Activated CD8-positive, alpha-beta T cell treated with anti-CD3 and anti-CD28 coated beads for 36 hours (primary cell): ENCODE measurements around the gene RSBN1. TPM values are rescaled to one million over a fixed set of nuclear protein-coding genes. Genes with fewer than 3 reads are reported as not detected.
"Not testable (repeated sequence)": the region's sequence is repeated elsewhere in the genome, so short reads cannot be mapped to it uniquely, and the experiment has no call there.

Source experiments
- ATAC-seq: fragments of 200-7000 bp; cut with Tn5 transposase; one replicate; pipeline ENCODE4 v1.10.0; 2021; ENCODE audit warnings: mild to moderate bottlenecking, moderate library complexity
- CTCF ChIA-PET: fragments of 350-600 bp; sonication (Branson Sonifier 250); formaldehyde crosslinking; loops from one replicate; lab custom pipeline; 2021; ENCODE audit warnings: antibody characterized with exemption; lab: Charles Lee
- POLR2A ChIA-PET: fragments of 350-600 bp; sonication (Branson Sonifier 250); formaldehyde crosslinking; loops from one replicate; lab custom pipeline; 2021; ENCODE audit warnings: antibody characterized with exemption; lab: Charles Lee
- DNase-seq: peaks from one replicate; pipeline ENCODE4 v3.0.0-alpha.2; 2020
- H3K27ac Mint-ChIP-seq: one replicate; pipeline ENCODE4 v1.8.0; 2021; ENCODE audit warnings: mild to moderate bottlenecking, mixed read lengths
- H3K27me3 Mint-ChIP-seq: one replicate; pipeline ENCODE4 v1.8.0; 2021; ENCODE audit warnings: mixed read lengths
- H3K36me3 Mint-ChIP-seq: one replicate; pipeline ENCODE4 v1.8.0; 2021; ENCODE audit warnings: low read depth, mixed read lengths
- H3K4me1 Mint-ChIP-seq: one replicate; pipeline ENCODE4 v1.8.0; 2021; ENCODE audit warnings: low read depth, mixed read lengths
- H3K4me3 Mint-ChIP-seq: one replicate; pipeline ENCODE4 v1.8.0; 2021; ENCODE audit warnings: mild to moderate bottlenecking, moderate library complexity, mixed read lengths
- H3K9me3 Mint-ChIP-seq: one replicate; pipeline ENCODE4 v1.8.0; 2021; ENCODE audit warnings: mixed read lengths
- CTCF ChIP-seq: fragments of 200-600 bp; IDR thresholded peaks from one replicate; pipeline ENCODE4 v1.8.0; 2022; ENCODE audit warnings: antibody characterized with exemption, mild to moderate bottlenecking
- intact Hi-C: fragments of 100-400 bp; cut with micrococcal nuclease; formaldehyde crosslinking; loops from one replicate; pipeline ENCODE4 v1.10.0; 2022
- total RNA-seq, 2 experiments: library from RNA; stranded (reverse); gene quantifications; one replicate each; pipeline ENCODE4 v1.2.3, GENCODE V29; 2021

The RSBN1 gene
- total RNA-seq, 2 experiments from 2014 or later = 25.6 to 28.3 TPM

- ChIA-PET CTCF (interaction anchor here (1.2 to 1.8 kb wide), 2 partner anchors 12 to 21 kb away, joined by 5 to 6 read pairs; no protein-coding TSS in a partner anchor), POLR2A (interaction anchor here (0.7 to 1.8 kb wide), 6 partner anchors 9 to 79 kb away, joined by 3 to 6 read pairs (median 4); no protein-coding TSS in a partner anchor)
- TF ChIP-seq CTCF = no peak
- Mint-ChIP-seq H3K4me3 (no peak overlapping the region), H3K36me3 (peaks cover 46% of the 10 kb centered on the region), H3K27me3 (no peaks in the 10 kb centered on the region), H3K4me1 (peaks cover 33% of the 10 kb centered on the region), H3K9me3 (no peaks in the 10 kb centered on the region), H3K27ac (no peak overlapping the region)
- intact Hi-C loops = no loop called here
- ATAC-seq (no peak), DNase-seq (no peak)
Observed at GRCh38 chr1:113855630-113856400, 43.5 kb upstream of the RSBN1 start.

- no peak for DNase-seq
- H3K4me3 Mint-ChIP-seq = no peak overlapping the region
- ChIA-PET POLR2A (no interaction called here), CTCF (interaction anchor here (0.5 kb wide), 1 partner anchor 698 kb away, joined by 3 read pairs; no protein-coding TSS in a partner anchor)
- no peaks in the 10 kb centered on the region for H3K27me3 Mint-ChIP-seq
- intact Hi-C loops = no loop called here
- H3K9me3 Mint-ChIP-seq = no peaks in the 10 kb centered on the region
- peak overlapping the region; percentile 47 for H3K27ac Mint-ChIP-seq
- H3K4me1 Mint-ChIP-seq = peaks cover 30% of the 10 kb centered on the region
- peaks cover 49% of the 10 kb centered on the region for H3K36me3 Mint-ChIP-seq
- no peak for ATAC-seq
- no peak for TF ChIP-seq CTCF
Observed at GRCh38 chr1:113854234-113854633, 42.0 kb upstream of the RSBN1 start.

- ATAC-seq, intact Hi-C loops, H3K27me3 Mint-ChIP-seq, DNase-seq, H3K27ac Mint-ChIP-seq, CTCF ChIA-PET, H3K4me3 Mint-ChIP-seq, H3K9me3 Mint-ChIP-seq: not testable (repeated sequence)
- POLR2A ChIA-PET = interaction anchor here (1.1 kb wide), 1 partner anchor 51 kb away, joined by 3 read pairs; no protein-coding TSS in a partner anchor
- peaks cover 25% of the 10 kb centered on the region for H3K4me1 Mint-ChIP-seq
- peaks cover 52% of the 10 kb centered on the region for H3K36me3 Mint-ChIP-seq
Observed at GRCh38 chr1:113852694-113853093, 40.4 kb upstream of the RSBN1 start.

GRCh38 chr1:113850127-113850796 is 38.0 kb upstream of the RSBN1 start:
- no peak for ATAC-seq
- CTCF ChIA-PET = interaction anchor here (0.9 to 1.4 kb wide), 5 partner anchors 10 to 54 kb away, joined by 3 to 7 read pairs (median 5); partner anchors contain the start of gene AP4B1
- peaks cover 52% of the 10 kb centered on the region for H3K36me3 Mint-ChIP-seq
- H3K4me3 Mint-ChIP-seq = no peak overlapping the region
- peaks cover 2% of the 10 kb centered on the region for H3K9me3 Mint-ChIP-seq
- DNase-seq = no peak
- no peaks in the 10 kb centered on the region for H3K27me3 Mint-ChIP-seq
- TF ChIP-seq CTCF = no peak
- peak overlapping the region; percentile 88 for H3K27ac Mint-ChIP-seq
- H3K4me1 Mint-ChIP-seq = peaks cover 25% of the 10 kb centered on the region
- intact Hi-C loops = no loop called here
- POLR2A ChIA-PET = interaction anchor here (0.7 to 1.5 kb wide), 3 partner anchors 10 to 79 kb away, joined by 3 to 4 read pairs (median 3); partner anchors contain the start of gene HIPK1

GRCh38 chr1:113849072-113849471 is 36.8 kb upstream of the RSBN1 start:
- POLR2A ChIA-PET = interaction anchor here (1.3 to 1.5 kb wide), 3 partner anchors 8 to 19 kb away, joined by 3 to 4 read pairs (median 3); no protein-coding TSS in a partner anchor
- ATAC-seq (no peak), DNase-seq (no peak)
- peaks cover 44% of the 10 kb centered on the region for H3K36me3 Mint-ChIP-seq
- H3K4me3 Mint-ChIP-seq = no peak overlapping the region
- CTCF ChIA-PET = no interaction called here
- H3K27ac Mint-ChIP-seq = peak overlapping the region; percentile 52
- no peaks in the 10 kb centered on the region for H3K27me3 Mint-ChIP-seq
- peaks cover 2% of the 10 kb centered on the region for H3K9me3 Mint-ChIP-seq
- TF ChIP-seq CTCF = no peak
- H3K4me1 Mint-ChIP-seq = peaks cover 16% of the 10 kb centered on the region
- intact Hi-C loops = no loop called here
